ENCODE measurements around the gene STRA6.

DNA sequence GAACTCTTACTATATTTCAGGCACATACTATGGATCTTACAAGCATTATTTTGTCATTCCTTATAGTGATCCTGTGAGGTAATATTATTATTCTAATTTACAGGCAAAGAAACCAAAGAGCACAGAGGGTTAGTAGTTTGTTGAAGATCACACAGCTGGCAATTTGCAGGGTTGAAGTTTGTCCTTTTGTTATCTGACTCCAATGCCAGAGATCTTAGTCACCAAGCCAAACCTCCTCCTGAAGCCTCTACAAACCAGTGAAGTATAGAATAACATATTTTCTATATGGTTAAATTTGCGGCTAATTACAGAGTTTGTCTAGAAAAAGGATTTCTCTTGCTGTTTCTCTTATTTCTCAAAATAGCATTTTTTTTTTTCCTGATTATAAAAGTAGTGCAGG lies 61.0 kb downstream of the STRA6 start:
- TF ChIP-seq, protein P1, sequence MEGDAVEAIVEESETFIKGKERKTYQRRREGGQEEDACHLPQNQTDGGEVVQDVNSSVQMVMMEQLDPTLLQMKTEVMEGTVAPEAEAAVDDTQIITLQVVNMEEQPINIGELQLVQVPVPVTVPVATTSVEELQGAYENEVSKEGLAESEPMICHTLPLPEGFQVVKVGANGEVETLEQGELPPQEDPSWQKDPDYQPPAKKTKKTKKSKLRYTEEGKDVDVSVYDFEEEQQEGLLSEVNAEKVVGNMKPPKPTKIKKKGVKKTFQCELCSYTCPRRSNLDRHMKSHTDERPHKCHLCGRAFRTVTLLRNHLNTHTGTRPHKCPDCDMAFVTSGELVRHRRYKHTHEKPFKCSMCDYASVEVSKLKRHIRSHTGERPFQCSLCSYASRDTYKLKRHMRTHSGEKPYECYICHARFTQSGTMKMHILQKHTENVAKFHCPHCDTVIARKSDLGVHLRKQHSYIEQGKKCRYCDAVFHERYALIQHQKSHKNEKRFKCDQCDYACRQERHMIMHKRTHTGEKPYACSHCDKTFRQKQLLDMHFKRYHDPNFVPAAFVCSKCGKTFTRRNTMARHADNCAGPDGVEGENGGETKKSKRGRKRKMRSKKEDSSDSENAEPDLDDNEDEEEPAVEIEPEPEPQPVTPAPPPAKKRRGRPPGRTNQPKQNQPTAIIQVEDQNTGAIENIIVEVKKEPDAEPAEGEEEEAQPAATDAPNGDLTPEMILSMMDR (IDR thresholded peaks at IDR 0.05; ENCODE audit: borderline replicate concordance, extremely low read depth, low read length, poor library complexity, severe bottlenecking) = no peak
- no peak for TF ChIP-seq EZH2 (IDR thresholded peaks at IDR 0.05; ENCODE audit: borderline replicate concordance, low read depth, low read length, severe bottlenecking)

All from DND-41 (cell line).